Stimulated activated CD4-positive, alpha-beta T cell treated with anti-CD3 and anti-CD28 coated beads, Interleukin-4, amount 100 ng/mL, for 48 hours (primary cell): ENCODE data around the gene MISP3.
A peak's percentile ranks its signal among the peaks of the same experiment; 100 is the strongest.

Experiments used
- DNase-seq, 2 donors: peaks; one replicate each; pipeline ENCODE4 v3.0.0-alpha.2; 2020; ENCODE audit warnings: low read depth in 2 of 2

MISP3 gene

DNA sequence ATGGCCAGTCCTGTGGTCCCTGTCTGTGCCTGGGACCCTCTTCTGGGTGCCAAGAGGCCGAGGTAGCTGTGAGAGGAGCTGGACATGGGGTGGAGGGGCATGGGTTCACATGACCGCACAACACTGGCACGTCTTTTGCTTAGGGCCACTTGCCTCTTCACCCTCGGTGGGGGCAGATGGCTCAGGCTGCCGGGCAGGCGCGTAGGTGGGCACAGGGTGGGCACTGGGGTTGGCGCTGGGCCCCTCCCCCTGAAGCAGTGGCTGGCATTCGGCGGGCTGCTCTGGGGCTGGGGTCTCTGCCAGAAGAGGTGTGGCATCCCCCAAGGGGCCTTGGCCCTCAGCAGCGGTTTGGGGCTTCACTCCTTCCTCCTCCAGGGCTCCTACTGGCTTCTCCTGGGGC lies 19.1 kb upstream of the MISP3 start:
- no peak for DNase-seq

DNA sequence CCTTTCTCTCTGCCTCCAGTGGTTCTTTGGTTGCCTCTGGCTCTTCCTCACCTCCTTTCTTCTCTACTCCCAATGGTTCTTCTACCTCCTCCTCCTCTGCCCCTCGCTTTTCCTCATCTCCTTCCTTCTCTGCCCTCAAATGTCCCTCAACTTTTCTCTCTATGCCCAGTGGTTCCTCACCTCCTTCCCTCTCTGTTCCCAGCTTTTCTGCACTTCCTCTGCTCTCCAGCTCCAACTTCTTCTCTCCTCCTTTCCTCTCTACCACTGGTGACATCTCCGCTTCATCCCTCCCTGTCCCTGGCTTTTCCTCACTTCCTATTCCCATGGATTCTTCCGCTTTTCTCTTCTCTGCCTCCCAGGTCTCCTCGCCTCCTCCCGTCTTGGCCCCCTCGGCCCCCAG lies 18.5 kb upstream of the MISP3 start:
- DNase-seq: no peak

DNA sequence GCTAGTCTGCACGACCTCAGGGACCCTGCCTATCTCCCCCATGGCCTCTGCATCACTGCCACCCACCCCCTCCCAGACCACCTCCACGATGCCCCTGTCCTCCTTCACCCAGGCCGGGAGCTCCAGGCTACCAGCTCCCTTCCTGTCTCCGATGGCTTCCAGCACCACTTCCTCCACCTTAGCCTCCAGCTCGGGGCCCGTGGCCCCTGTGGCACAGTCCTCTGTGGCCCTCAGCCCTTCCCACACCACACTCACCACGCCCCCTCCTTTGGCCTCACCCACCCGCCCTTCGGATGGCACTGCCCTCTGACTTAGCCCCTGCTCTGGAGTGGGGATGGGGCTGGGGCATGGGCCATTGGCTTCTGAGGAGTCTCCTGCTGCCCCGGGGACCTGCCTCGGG lies 17.9 kb upstream of the MISP3 start:
- DNase-seq: no peak

DNA sequence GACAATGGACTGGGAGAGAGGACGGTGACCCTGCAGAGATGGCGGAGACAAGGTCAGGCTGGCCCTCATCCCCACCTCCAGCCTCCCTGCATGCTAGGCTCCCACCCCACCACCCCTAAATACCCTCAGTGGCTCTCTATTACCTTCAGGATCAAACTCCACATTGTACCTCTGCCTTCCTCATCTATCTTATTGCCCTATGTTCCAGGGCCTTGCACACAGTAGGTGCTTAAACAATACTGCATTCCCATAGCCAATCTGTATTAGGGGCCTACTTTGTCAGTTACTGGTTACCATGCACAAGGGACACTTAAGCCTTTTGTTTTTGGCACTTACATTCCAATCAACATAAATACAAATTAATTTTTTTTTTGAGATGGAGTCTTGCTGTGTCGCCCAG lies 17.2 kb upstream of the MISP3 start:
- no peak for DNase-seq

DNA sequence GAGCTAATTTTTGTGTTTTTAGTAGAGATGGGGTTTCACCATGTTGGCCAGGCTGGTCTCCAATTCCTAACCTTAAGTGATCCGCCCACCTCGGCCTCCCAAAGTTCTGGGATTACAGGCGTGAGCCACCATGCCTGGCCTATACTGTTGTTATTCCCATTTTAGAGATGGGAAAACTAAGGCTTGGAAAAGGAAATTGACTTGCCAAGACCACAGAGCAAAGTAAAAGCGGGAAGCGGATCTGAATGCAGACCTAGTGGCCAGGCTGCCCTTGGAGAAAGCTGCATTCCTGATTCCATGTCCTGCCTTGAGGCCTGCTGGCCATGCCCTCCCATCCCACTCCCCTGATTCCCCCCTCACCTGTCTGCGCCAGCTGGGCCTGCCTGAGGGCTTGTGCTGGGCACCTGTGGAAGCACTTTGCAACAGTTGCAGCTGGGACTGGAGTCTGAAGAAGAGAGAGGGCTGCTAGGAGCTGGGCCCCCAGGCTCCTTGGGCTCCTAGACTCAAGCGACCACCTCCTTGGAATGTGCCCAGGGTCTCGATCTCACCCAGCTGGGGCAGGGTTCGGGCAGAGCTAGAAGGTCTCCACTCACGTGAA lies 16.4 kb upstream of the MISP3 start:
- no peak for DNase-seq

DNA sequence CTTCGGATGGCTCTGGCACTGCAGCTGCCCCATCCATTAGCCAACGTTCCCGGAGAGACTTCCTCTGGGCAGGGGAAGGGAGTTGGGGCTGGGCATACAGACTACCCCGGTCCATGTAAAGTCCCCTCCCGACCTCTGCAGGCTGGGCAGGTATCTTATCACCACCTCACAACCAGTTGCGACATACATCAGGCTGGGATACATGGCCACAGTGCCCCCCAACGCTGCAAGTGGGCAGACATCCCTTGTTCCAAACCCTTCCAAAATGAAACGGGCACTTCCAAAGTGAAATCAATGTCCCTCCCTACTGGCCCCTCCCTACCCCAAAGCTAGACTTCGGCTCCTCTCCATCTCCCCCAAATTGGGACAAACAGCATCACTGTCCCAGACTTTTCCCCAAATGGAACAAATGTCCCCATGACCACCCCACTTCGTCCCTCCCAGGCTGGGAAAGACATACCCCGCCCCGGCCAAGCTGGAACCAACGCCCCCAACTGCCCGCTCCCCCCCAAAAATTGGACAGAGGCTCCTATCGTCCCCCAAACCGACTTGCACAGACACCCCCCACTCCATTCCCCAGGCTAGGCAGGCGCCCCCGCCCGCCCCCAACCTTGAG lies 15.7 kb upstream of the MISP3 start:
- DNase-seq: no peak

DNA sequence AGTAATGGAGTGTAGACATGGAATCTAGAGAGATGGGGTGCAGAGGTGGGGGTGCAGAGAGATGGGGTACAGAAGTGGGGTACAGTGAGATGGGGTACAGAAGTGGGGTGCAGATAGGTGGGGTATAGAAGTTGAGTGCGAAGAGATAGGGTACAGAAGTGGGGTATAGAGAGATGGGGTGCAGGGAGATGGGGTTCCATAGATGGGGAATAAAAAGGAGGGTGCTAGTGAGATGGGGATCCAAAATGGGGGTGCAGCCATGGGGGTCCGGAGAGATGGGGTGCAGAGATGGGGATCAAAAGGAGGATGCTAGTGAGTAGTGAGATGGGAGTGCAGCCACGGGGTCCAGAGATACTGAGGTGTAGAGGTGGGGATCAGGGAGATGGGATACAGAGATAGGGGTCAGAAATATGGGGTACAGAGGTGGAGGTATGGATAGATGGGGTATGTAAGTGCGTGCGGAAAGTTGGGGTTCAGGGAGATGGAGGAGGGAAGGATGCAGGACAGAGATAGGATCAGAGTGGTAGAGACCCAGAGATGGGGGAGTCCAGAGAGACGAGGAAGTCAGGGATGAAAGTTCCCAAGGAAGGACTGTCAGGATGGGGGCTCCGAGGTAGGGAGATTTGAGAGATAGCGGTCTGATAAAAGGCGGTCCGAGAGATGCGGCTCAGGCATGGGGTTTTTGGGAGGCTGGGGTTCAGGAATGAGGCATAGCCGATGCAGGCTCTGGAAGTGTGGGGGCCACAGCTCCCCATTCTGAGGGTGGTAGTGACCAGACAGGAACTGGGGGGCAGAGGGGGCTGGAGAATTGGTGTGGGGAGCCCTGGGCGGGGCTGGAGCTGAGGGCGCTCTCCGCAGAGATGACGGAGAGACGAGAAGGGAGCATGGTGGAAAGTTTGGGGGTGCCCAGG lies 14.1 kb upstream of the MISP3 start:
- no peak for DNase-seq

DNA sequence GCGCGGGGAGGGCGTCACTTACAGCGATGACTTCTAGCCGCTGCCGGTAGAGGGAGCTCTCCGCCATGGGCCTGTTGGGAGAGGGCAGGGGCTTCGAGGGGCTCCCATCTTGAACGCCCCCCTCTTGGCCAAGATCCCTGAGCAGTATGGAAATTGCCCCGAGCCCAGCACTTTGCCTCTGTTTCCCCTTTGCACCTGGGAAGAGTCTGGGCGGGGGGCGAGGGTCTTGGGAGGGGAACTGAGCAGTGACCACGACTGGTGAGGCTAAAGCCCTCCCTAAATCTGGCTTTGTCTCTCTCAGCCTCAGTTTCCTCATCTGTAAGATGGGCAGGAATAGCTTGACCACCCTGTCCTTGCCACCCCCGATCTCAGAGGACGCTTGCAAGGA lies 13.5 kb upstream of the MISP3 start:
- DNase-seq: peak in 1 of 2 donors; percentile 45

DNA sequence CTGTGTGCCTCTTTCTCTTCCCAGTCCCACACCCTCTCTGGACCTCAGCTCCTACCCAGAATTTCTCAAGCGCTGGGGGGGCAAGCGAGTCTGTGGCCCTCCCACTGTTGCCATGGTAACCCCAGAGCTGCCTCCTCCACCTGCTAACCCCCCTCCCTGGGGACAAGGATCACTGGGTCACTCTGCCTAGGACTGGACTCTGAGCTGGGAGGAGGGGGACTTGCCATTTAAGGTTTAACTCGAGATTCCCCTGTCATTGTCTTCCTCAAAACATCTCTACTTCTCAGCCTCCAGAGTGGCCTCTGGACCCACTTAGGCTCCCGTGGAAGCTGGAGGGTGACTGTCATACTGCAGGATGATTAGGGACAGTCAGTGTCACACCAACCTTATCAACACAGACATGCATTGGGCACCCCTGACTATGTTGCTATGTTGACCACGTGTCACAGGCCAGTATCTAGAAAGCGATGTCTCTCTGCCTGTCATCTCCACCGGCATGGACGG lies 12.9 kb upstream of the MISP3 start:
- DNase-seq: no peak

DNA sequence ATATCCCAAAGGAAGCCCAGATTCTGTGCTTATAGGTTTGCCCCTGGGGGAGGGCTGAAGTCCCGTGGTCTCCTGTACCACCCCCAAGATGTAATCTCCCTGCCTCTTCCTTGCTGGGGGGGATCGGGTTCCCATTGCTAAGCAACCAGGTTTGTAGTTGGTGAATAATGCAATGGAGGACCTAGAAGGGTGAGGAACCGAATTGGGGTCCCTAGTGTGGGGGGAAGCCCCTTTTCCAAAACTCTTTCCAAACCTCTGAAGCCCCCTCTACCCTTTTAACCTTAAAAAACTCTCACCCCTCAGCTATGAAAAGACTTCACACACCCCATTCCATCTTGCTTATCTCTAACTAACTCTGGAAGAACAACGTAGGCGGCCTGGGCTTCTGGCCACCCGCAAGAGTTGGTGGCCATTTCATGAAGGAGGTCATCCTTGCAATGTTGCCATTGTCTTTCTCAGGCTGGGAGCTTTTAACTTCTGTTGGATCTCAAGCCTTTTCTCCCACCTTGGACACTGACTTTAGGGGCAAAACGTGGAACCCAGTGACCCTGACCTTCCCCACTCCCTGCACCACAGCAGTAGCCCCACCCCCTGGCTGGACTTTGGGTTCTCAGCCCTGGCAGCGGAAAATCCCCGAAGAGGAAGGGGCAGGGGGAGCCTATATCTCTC lies 11.4 kb upstream of the MISP3 start:
- no peak for DNase-seq

DNA sequence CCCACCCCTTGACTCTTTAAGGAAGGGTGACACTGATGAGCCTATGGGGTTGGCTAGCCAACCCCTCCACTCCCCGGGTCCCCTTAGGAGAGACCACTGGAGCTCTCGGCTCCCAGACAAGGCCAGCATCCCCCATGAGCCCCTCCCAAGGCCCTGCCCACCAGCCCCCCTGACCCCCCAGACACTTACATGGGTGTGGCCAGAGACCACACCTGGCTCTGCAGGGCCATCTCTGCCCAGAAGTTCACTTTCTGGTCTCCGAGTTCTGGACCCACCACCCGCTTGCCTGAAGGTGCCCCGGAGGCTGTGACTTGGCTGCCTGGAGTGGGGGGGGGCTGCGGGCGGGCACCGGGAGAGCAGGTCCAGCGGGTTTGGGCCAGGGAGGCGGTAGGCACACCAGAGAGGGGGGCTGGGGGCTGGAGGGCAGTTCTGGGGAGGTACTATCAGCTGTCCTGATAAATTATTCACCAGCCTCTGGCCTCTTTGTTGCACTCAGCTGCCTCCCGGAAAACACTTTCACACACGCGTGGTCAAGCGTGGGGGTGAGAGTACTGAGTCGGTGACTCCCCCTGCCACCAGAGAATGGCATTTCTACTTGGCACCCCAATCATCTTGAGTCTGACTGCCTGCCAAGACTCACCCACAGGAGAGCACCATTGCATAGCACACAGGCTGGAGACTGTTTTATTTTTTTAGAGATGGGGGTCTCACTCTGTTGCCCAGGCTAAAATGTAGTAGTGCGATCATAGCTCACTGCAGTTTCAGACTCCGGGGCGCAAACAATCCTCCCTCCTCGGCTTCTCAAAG lies 10.6 kb upstream of the MISP3 start, which contains the start of gene PALM3:
TSS of gene PALM3 (minus strand) at position 326 of the 807 bp plus-strand sequence. CDS start at position 230, 96 bp downstream.
- no peak for DNase-seq

DNA sequence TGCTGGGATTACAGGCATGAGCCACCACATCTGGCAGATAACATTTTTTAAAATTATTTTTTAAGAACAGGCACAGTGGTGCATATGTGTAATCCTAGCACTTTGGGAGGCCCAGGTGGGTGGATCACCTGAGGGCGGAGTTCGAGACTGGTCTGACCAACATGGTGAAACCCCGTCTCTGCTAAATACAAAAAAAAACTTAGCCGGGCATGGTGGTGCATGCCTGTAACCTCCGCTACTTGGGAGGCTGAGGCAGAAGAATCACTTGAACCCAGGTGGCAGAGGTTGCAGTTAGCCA lies 10.1 kb upstream of the MISP3 start:
- DNase-seq: no peak

DNA sequence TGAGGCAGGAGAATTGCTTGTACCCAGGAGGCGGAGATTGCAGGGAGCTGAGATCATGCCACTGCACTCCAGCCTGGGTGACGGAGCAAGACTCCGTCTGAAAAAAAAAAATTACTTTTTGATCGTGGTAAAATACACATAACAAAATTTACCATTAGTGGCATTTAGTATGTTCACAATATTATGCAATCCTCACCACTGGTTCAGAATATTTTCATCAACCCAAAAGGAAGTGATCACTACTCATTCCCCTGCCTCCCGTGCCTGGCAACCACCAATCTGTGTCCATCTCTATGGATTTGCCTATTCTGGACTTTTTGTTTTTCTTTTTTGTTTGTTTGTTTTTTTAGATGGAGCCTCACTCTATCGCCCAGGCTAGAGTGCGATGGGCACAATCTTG lies 9.5 kb upstream of the MISP3 start:
- DNase-seq: no peak

DNA sequence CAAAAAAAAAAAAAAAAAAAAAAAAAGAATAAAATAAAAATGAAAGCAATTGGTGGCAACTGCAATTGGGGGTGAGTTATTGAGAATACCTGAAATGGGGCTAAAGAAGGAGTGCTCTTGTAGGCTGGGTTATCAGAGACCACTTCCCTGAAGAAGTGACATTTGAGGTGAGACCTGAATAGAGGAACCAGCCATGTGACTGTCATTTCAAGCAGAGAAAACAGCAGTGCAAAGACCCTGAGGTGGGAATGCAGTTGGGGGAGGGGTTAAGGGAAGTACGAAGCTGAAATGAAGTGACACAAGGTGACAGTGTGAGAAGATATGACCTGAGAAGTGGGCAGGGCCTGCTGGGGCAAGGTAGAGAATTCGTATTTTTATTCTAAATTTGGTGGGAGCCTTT lies 6.5 kb upstream of the MISP3 start:
- no peak for DNase-seq

DNA sequence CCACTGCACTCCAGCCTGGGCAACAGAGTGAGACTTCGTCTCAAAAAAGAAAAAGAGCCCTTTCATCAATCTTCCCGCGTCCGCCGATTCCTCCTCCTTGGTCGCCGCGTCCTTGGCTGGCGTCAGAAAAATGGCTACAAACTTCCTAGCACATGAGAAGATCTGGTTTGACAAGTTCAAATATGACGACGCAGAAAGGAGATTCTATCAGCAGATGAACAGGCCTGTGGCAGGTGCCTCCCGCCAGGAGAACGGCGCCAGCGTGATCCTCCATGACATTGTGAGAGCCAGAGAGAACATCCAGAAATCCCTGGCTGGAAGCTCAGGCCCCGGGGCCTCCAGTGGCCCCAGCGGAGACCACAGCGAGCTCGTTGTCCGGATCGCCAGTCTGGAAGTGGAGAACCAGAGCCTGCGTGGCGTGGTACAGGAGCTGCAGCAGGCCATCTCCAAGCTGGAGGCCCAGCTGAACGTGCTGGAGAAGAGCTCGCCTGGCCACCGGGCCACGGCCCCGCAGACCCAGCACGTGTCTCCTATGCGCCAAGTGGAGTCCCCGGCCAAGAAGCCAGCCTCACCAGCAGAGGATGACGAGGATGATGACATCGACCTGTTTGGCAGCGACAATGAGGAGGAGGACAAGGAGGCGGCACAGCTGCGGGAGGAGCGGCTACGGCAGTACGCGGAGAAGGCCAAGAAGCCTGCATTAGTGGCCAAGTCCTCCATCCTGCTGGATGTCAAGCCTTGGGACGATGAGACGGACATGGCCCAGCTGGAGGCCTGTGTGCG lies 2.1 kb upstream of the MISP3 start:
- no peak for DNase-seq

DNA sequence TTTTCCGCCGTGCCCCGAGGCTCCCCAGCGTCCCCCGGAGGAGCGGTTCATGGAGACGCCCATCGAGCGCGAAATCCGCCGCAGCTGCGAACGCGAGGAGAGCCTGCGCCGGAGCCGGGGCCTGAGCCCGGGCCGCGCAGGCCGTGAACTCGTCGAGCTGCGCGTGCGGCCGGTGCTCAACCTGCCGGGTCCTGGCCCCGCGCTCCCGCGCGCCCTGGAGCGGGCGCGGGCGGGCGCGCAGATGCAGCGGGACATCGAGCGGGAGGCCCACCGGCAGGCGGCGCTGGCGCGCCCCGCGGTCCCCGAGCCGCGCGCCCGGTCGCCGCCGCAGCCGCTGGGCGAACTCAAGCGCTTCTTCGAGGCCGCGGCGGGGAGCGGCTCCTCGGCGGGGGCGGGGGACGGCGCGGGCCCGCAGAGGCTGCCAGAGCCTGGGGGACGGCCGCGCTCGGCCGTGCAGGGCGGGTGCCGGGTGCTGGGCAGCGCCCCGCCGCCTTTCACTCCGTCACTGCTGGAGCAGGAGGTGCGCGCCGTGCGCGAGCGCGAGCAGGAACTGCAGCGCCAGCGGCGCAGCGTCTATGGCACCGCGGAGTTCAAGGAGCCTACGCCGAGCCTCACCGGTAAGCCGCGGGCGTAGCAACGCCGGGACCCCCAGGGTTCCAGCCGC lies 807 bp downstream of the MISP3 start:
- DNase-seq: peak; percentile 63 to 66

DNA sequence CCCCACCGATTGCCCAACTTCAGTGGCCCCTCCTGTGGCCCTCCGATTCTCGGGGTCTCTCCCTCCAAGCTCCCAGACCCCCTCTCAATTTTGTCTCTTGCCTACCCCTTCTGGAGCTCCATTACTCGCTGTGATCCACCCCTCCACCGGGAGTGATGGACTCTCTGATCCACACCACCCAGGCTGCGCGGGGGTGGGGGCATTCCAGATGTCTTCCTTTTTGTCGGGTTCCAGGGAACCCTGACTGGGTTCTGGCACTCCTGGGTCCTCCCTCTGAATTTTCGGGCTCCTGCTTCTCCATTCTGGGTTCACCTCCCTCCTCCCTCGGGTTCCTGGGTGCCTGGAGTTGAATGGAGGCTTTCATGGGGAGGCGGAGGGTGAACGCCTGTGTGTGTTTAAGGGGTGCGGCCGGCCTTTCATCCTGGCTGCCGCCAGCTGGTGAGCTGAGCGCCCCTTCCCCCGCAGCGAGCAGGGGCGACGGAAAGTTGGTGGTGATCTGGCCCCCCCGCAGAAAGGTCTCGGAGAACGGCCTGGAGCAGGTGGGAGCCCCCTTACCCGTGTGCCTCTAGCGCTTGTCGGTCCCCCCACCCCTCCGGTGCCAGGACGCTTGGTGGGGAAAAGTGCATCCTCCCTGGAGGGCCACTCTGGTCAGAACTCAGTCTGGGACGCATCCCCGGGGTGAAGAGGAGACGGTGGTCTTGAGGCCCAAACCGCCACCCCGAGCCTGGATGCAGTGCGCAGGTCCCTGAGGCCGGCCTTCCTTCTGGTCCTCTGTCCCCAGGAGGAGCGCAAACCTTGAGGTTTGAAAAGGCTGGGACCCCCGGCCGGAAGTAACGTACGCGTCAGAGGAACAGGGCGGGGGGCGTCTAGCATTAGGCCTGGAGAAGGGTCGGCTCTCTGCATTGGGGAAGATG lies 1.6 kb downstream of the MISP3 start:
- DNase-seq: no peak

DNA sequence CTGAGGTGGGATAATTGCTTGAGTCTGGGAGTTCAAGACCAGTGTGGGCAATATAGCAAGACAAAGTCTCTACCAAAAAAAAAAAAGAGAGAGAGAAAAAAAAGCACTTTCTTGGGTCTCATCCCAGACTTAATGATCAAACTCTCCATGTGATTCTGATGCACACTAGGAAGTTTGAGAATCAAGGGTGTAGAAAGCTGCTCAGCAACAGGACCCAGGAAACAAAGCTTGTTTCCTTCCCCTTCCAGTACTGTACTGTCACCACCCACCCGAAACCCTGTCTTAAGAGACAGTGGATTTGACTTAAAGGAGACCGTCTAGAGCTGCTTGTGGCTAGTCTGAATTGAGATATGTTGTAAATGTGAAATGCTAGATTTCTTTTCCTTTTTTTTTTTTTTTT lies 5.8 kb downstream of the MISP3 start:
- DNase-seq: no peak
